8988T (cell line): ENCODE results near the gene VPS13C.

Source experiments
- DNase-seq: peaks from one replicate; pipeline ENCODE4 v3.0.0; 2011

The VPS13C gene

GRCh38 chr15:62060113-62060895 is at the start of gene VPS13C:
VPS13C (minus strand) TSS chr15:62060447; CDS start chr15:62060374, 73 bp downstream.
- peak; percentile 70 for DNase-seq

DNA sequence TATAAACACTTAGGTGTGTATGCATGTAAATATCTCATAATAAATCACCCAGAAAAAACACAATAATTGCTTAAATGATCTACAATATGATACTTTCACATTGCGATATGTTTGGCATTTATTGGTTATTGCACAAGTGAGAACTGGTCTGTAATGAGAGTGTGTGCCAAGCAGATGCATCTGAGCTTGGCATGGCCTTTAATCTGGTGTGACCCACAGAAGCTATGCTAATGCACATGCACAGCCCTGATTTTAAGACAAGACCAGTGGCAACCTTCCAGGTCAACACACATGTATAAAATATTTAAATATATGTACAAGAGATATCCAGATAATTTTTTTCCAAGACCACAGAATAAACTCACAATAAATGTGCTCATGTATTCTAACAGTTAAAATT is 49.2 kb upstream of the VPS13C start:
- DNase-seq, result no peak

- no peak for DNase-seq
Measured at GRCh38 chr15:62108411-62108810, 48.2 kb upstream of the VPS13C start.

- no peak for DNase-seq
Measured at GRCh38 chr15:62107571-62108121, 47.4 kb upstream of the VPS13C start.

DNA sequence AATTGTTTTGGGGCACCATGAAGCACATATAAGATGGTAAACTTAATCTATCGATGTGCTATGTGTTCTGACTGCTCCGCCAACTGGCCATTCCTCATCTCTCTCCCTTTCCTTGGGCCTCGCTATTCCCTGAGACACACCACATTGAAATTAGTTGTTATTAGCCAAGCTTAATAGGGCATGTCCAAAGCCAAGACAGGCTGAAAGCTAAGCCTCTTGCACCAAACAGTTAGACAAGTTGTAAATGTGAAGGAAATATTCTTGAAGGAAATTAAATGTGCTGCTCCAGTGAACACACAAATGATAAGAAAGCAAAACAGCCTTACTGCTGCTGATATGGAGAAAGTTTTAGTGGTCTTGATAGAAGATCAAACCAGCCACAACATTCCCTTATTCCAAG is 45.8 kb upstream of the VPS13C start:
- no peak for DNase-seq

DNA sequence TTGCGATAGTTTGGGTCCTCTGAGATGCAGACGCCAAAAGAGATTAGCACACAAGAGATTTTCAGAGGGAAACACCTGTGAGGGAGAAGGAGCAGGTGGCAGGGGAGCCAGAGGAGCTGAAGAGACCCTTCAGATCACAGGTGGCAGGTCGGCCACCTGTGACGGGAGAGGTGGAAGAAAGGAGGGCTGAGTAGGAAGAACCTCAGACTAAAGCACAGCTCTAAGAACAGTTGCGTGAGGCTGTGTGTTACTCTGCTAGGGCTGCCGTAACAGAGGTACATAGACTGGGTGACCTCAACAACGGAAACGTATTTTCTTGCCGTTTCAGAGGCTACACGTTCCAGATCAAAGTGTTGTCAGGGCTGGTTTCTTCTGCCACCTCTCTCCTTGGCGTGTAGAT is 45.0 kb upstream of the VPS13C start:
- DNase-seq, result no peak

DNA sequence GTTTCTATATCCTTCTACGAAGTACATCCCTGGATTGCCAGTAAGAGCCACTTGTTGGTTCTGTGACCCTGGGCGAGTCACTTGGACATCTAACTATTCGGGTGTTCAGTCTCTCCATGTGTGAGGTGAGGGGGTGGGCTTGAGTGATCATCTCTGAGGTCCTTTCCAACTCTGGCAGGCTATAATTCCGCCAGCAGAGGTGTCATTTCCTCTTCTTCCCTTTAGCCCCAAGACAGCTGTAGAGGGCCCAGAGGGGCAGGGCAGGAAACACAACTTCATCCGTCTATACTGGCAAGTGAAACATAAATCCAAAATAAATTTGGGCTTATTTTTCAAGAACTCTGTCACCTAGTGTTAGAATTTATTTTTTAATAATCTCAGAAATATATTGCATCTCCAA is 44.6 kb upstream of the VPS13C start:
- DNase-seq, result no peak

GRCh38 chr15:62104401-62104800 is 44.2 kb upstream of the VPS13C start:
- no peak for DNase-seq

GRCh38 chr15:62103431-62103830 is 43.2 kb upstream of the VPS13C start:
- no peak for DNase-seq

DNA sequence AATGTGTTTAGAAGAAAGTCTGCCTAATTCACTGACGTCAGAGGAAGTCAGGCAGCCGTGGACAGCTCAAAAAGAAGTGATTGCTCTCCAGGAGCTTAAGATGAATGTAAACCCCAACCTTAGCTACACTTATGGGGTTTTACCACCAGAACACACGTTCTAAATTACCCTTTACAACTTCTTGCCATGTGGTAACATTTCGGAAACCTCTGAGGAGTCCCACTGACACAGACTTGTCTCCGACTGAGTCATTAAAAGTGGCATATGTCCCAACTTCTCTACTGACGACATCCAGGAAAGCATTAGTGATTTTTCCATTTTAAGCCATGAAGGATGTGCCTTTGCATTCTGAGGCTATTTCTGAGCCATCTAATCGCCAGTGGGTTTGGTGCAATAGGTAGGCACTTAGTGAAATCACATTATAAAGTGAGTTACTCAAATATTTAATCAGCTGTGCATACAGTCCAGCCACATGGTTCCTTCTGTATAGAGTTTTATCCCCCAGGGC is 38.9 kb upstream of the VPS13C start:
- DNase-seq, result no peak

DNA sequence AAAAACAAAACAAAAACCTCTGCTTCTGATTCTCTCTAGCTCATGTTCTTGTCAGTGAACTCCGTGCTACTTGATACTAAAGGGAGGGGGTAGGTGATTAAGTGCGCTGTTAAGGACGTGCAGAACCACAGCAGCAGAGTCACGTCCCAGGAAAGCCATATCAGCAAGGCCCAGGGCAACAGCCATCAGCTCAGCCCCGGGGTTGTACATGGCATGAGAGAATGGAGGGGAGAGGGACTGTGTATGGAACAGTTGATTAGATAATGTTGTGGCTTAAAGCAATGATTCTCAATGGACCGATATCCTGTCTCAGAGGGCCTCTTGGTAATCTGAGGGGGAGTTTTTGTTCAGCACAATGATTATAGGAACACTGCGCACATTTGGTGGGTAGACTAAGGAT is 34.1 kb upstream of the VPS13C start:
- no peak for DNase-seq

DNA sequence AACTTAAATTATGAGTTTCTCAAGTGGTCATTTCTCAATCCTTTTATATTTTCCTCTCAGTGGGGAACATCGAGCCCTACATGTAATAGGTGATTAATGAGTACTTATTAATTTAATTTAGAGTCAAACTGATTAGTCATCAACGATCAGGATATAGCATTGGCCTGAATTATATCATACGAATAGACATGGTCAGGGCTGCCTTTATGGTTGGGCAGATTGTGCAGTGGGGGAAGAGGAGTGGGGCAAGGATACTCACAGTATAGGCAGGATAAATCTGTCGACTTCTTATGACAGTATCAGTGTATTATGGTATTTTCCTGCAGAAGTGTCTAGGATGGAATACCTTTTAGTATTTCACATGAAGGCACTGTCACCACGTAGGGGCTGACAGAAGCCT is 33.6 kb upstream of the VPS13C start:
- DNase-seq, result no peak

DNA sequence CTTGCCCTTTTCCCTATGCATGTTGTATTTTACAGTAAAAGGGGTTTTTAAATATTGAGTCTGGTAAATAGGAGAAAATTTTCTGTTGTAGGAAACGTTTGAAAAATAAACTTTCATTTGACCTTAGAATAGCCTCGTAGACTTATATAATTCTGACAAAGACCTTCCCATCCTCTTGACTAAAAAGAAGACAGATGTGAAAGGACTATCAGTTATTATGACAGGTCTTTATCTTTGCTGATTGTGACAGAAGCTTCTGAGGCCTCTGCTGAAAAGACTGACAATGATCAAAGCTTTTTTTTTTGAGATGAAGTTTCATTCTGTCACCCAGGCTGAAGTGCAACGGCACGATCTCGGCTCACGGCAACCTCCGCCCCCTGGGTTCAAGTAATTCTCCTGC is 30.7 kb upstream of the VPS13C start:
- DNase-seq, result no peak

- no peak for DNase-seq
Measured at GRCh38 chr15:62089616-62090015, 29.4 kb upstream of the VPS13C start.

- DNase-seq, result no peak
Measured at GRCh38 chr15:62088353-62088693, 28.1 kb upstream of the VPS13C start.

GRCh38 chr15:62087671-62088352 is 27.6 kb upstream of the VPS13C start:
- no peak for DNase-seq

DNA sequence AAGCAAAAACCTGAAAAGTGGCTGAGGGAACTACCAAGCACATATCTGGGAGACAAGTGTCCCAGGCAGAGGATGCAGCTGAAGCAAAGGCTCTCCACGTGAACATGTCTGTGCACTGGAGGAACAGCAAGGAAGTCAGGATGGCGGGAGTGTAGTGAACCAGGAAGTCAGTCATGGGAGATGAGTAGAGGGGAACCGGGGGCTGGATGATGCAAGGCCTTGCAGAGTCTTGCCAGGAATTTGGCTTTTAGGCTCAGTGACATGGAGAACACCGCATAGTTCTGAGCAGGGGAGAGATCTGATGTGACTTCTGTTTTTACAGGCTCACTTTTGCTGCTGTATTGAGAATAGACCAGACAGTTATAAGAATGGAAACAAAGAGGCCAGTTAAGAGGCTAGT is 25.5 kb upstream of the VPS13C start:
- DNase-seq, result no peak

DNA sequence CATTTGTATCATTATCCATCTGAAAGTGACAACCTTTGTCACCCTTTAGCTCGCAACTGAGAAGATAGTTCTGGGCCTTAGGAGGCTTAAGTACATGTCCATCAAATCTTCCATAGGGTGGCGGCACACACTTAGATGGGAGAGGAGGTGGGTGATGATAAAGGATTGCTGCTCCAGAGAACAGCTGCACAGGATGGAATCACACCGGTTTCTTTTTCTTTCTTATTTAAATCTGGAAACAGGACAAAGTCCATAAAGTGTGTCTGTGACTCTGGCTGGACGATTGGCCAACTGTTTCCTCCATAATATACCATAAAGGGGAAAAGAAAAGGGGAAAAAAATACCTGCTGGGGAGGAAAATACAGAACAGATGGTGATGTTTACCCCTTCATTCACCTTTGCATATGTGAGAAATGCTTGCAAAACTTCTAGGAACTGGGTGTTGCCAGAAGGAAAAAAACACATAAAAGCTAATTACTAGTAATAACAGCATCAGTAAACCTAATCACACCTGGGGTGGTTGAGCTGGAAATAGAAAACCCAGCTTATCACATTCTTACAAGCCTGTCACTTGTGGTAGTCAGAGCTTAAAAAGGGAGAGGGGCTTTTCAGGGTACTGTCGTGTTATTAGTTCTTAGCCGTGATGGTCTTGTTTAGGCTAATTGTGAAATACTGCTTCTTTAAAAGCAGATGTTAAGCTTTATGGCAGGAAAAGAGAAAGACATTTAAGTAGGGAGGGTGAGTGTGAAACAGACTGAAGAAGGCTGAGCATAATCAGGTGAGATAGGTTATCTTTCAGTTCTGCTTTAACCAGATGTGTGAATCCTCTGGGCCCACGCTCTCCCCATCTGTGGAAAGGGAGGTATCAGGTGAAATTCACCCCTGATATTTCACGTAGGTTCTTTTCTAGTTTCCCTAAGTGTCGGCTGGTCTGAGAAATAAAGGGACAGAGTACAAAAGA is 23.2 kb upstream of the VPS13C start:
- DNase-seq, result no peak

GRCh38 chr15:62079594-62079993 is 19.3 kb upstream of the VPS13C start:
- DNase-seq, result no peak

DNA sequence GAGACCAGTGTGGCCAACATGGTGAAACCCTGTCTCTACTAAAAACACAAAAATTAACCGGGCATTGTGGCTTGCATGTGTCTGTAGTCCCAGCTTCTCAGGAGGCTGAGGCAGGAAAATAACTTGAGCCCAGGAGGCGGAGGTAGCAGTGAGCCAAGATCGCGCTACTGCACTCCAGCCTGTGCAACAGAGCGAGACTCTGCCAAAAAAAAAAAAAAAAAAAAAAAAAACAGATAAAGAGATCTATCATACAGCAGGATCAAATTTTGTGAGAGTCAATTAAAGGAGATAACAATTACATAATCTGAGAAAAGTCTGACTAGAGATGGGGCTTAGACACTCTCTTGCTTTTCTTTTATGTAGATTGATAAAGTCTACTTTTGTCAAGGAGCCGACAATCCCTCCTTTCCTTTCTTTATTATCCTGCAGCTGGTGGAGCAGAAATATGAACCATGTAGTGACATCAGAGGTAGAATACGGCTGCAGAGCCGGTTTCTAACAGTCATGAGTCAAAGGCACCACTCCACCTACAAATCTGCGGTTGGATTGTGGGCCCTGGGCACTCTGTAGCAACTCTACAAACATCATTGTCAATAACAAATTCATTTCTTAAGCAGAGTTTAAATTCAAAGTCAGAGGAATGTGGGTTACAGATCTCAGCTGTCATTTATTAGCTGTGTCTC is 15.5 kb upstream of the VPS13C start:
- DNase-seq, result no peak

DNA sequence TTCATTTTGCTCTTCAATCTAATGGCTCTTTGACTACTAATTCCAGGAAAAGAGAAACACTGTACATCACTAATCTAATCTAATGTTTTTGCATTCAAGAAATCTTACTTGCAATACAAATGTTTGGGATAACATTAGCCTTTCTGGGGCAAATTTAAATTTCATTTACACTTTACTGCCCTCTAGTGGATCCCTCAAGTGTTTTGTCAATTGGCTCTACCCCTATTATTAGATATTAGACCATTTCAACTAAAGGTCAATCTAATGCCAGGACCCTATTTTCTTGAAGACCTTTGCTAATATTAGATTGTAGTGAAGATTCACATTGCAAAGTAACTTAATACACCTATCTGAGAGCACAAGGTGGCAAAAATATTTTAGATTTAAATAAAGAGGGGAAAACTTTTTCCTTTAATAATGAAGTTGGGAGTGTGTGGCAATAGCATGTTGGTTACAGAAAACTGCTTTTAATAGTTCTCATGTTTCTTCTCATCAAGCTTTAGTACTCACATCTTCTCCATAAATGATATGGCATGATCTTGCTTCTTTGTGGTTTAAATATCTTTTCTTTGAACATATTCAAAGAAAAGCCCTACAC is 11.6 kb upstream of the VPS13C start:
- DNase-seq, result no peak

GRCh38 chr15:62069551-62069950 is 9.3 kb upstream of the VPS13C start:
- no peak for DNase-seq
